GM12878 (cell line): Measurements from ENCODE around the gene SPART. TPM values are rescaled to one million over a fixed set of nuclear protein-coding genes. Genes with fewer than 3 reads are reported as not detected.

Experiments
- ATAC-seq: fragments of 200-7000 bp; cut with Tn5 transposase; 3 replicates; pipeline ENCODE4 v1.9.1; 2020; ENCODE audit warnings: mild to moderate bottlenecking, moderate library complexity
- BruUV-seq: library from RNA; stranded (reverse); fragments of 400-500 nt; replicated peaks from 2 replicates; lab custom pipeline; 2021; lab: Mats Ljungman, UMichigan
- CTCF ChIA-PET: fragments of 300-600 bp; sonication (Branson Sonifier 250); formaldehyde crosslinking; extraction: SDS; loops from one replicate; lab custom pipeline; 2021; ENCODE audit warnings: inconsistent platforms; lab: Yijun Ruan, JAX
- POLR2A ChIA-PET: fragments of 350-600 bp; formaldehyde crosslinking; extraction: SDS; loops from one replicate; lab custom pipeline; 2021; ENCODE audit warnings: inconsistent platforms; lab: Charles Lee
- RAD21 ChIA-PET: fragments of 300-600 bp; sonication (Branson Sonifier 250); formaldehyde crosslinking; loops from one replicate; lab custom pipeline; 2023; ENCODE audit warnings: antibody characterized with exemption; ENCODE audit not compliant: unreplicated experiment; lab: Charles Lee
- SMC1A ChIA-PET: fragments of 300-600 bp; sonication (Branson Sonifier 250); formaldehyde crosslinking; loops from one replicate; lab custom pipeline; 2023; ENCODE audit not compliant: unreplicated experiment, uncharacterized antibody; lab: Charles Lee
- DNase-seq: peaks from one replicate; pipeline ENCODE4 v3.0.0-alpha.2; 2011; ENCODE audit warnings: low read depth, low spot score
- FAIRE-seq: peaks from 3 replicates; lab custom pipeline; 2011; peaks lifted over from hg19 to GRCh38; lab: Jason Lieb, UNC
- H2AFZ ChIP-seq: 2 replicates; pipeline ENCODE4 v1.6.0; 2011; ENCODE audit warnings: low read depth, low read length, control low read depth; ENCODE audit not compliant: control insufficient read depth
- H3K27ac ChIP-seq: 2 replicates; pipeline ENCODE4 v1.5.1; 2011; ENCODE audit warnings: control low read depth; ENCODE audit not compliant: control insufficient read depth, insufficient read depth
- H3K27me3 ChIP-seq, 2 experiments: replicated peaks in 1 of 2; 2 replicates each; pipeline versions ENCODE4 v1.6.0 to v1.6.1; 2011; ENCODE audit warnings: low read length in 1 of 2; ENCODE audit not compliant: control insufficient read depth in 2 of 2, insufficient read depth in 2 of 2
- H3K36me3 ChIP-seq, 2 experiments: 2 replicates each; pipeline ENCODE4 v1.5.1; 2011; ENCODE audit warnings: low read length in 1 of 2; ENCODE audit not compliant: control insufficient read depth in 2 of 2, insufficient read depth in 2 of 2
- H3K4me1 ChIP-seq: 2 replicates; pipeline ENCODE4 v1.6.1; 2011; ENCODE audit warnings: mild to moderate bottlenecking, low read length, moderate library complexity, mixed read lengths; ENCODE audit not compliant: control insufficient read depth, insufficient read depth
- H3K4me2 ChIP-seq: 2 replicates; pipeline ENCODE4 v1.6.0; 2011; ENCODE audit warnings: control low read depth; ENCODE audit not compliant: control insufficient read depth, insufficient read depth
- H3K4me3 ChIP-seq: fragments of 200-600 bp; sonication (generic); 2 replicates; pipeline ENCODE4 v1.5.1; 2016
- H3K79me2 ChIP-seq: 2 replicates; pipeline ENCODE4 v1.6.0; 2011; ENCODE audit warnings: low read length; ENCODE audit not compliant: control insufficient read depth, insufficient read depth
- H3K9ac ChIP-seq: 2 replicates; pipeline ENCODE4 v1.8.0; 2011; ENCODE audit warnings: low read length, control low read depth, mixed read lengths; ENCODE audit not compliant: control insufficient read depth, insufficient read depth
- H3K9me3 ChIP-seq: replicated peaks from 3 replicates; pipeline ENCODE4 v1.5.1; 2011; ENCODE audit warnings: mild to moderate bottlenecking, low read length; ENCODE audit not compliant: control insufficient read depth, insufficient read depth
- H4K20me1 ChIP-seq: 2 replicates; pipeline ENCODE4 v1.6.0; 2011; ENCODE audit not compliant: control insufficient read depth, insufficient read depth
- ASH2L ChIP-seq: fragments of 300-600, 200-600 bp; sonication (generic); IDR thresholded peaks from 2 replicates; pipeline ENCODE4 v1.6.1; 2017; ENCODE audit warnings: low read depth, mild to moderate bottlenecking, borderline replicate concordance
- CEBPB ChIP-seq, 2 experiments: fragments of 150-350 bp in 1 of 2; IDR thresholded peaks; 2 replicates each; pipeline ENCODE4 v1.6.1; 2012 to 2014; ENCODE audit warnings: low read depth in 2 of 2, low read length in 2 of 2, borderline replicate concordance in 1 of 2, inconsistent platforms in 1 of 2
- HDAC6 ChIP-seq: fragments of 200-600 bp; sonication (generic); IDR thresholded peaks from one replicate; pipeline ENCODE4 v1.8.0; 2017; ENCODE audit warnings: antibody characterized with exemption; ENCODE audit not compliant: unreplicated experiment
- KAT2A ChIP-seq: conservative IDR thresholded peaks from 2 replicates; pipeline ENCODE4 v1.6.1; 2011; ENCODE audit warnings: low read depth, low read length; ENCODE audit not compliant: control insufficient read depth
- KDM1A ChIP-seq: fragments of 200-600 bp; sonication (generic); IDR thresholded peaks from 2 replicates; pipeline ENCODE4 v1.6.1; 2016; ENCODE audit warnings: borderline replicate concordance
- MEF2B ChIP-seq: fragments of 450-650 bp; IDR thresholded peaks from 2 replicates; pipeline ENCODE4 v1.6.1; 2018; ENCODE audit warnings: mild to moderate bottlenecking, moderate library complexity; ENCODE audit not compliant: partially characterized antibody, poor library complexity, severe bottlenecking
- MLLT1 ChIP-seq: fragments of 450-650 bp; IDR thresholded peaks from 2 replicates; pipeline ENCODE4 v1.6.1; 2016; ENCODE audit warnings: mild to moderate bottlenecking
- NBN ChIP-seq: fragments of 450-650 bp; IDR thresholded peaks from 2 replicates; pipeline ENCODE4 v1.6.1; 2016
- PAX5 ChIP-seq: IDR thresholded peaks from 2 replicates; pipeline ENCODE4 v1.6.1; 2011; ENCODE audit warnings: low read depth, low read length, borderline replicate concordance
- RB1 ChIP-seq: fragments of 450-650 bp; formaldehyde crosslinking; IDR thresholded peaks from 2 replicates; pipeline ENCODE4 v1.6.1; 2017; ENCODE audit warnings: mild to moderate bottlenecking, borderline replicate concordance
- SMARCA5 ChIP-seq: fragments of 450-650 bp; IDR thresholded peaks from 2 replicates; pipeline ENCODE4 v1.6.1; 2017; ENCODE audit warnings: mild to moderate bottlenecking
- SRF ChIP-seq, 2 experiments: IDR thresholded peaks; 2 replicates each; pipeline ENCODE4 v1.6.1; 2011; ENCODE audit warnings: low read depth in 2 of 2, low read length in 2 of 2, mild to moderate bottlenecking in 1 of 2, moderate library complexity in 1 of 2
- SUZ12 ChIP-seq: fragments of 200-600 bp; sonication (generic); IDR thresholded peaks from one replicate; pipeline ENCODE4 v1.6.1; 2018; ENCODE audit warnings: antibody characterized with exemption, mild to moderate bottlenecking; ENCODE audit not compliant: unreplicated experiment
- TCF7 ChIP-seq: IDR thresholded peaks from 2 replicates; pipeline ENCODE4 v1.6.1; 2014; ENCODE audit warnings: antibody characterized with exemption, borderline replicate concordance
- ZNF207 ChIP-seq: fragments of 450-650 bp; IDR thresholded peaks from 2 replicates; pipeline ENCODE4 v1.6.1; 2014; ENCODE audit warnings: antibody characterized with exemption, mild to moderate bottlenecking, borderline replicate concordance
- ZNF384 ChIP-seq: IDR thresholded peaks from 2 replicates; pipeline ENCODE4 v1.6.1; 2012; ENCODE audit warnings: low read depth, mild to moderate bottlenecking, low read length, improper control_type of control experiment, borderline replicate concordance
- ZNF622 ChIP-seq: fragments of 450-650 bp; IDR thresholded peaks from 2 replicates; pipeline ENCODE4 v1.6.1; 2017; ENCODE audit warnings: mild to moderate bottlenecking, inconsistent platforms
- ZZZ3 ChIP-seq: IDR thresholded peaks from 2 replicates; pipeline ENCODE4 v1.6.1; 2011; ENCODE audit warnings: low read depth; ENCODE audit not compliant: control insufficient read depth, insufficient read length
- WGBS: methylation state at CpG from one replicate; pipeline ENCODE4 v1.1.6; 2016; ENCODE audit warnings: low lambda C conversion rate; ENCODE audit not compliant: insufficient replicate concordance, insufficient coverage; ENCODE audit errors: missing lambda C conversion rate; 5-methylcytosine and 5-hydroxymethylcytosine counted together
- in situ Hi-C: fragments of 300-500 bp; cut with MboI; formaldehyde crosslinking; loops from 9 replicates; pipeline ENCODE4 v1.14.3; 2018; ENCODE audit warnings: mixed read lengths
- intact Hi-C: fragments of 100-400 bp; cut with micrococcal nuclease; formaldehyde crosslinking; loops from one replicate; pipeline ENCODE4 v1.14.2; 2022; ENCODE audit not compliant: unreplicated experiment
- polyA plus RNA-seq, 11 experiments: library from polyadenylated mRNA; depleted of rRNA in 4 of 11; unstranded in 6 of 11; stranded (reverse) in 5 of 11; fragments of >200 nt; fragmentation: Nextera tagmentation in 4 of 11; fragmentation: Illumina TruSeq in 1 of 11; extraction: Ambion mirVana in 4 of 11; extraction: Trizol in 1 of 11; gene quantifications; 1 replicate in 1 of 11; 2 replicates in 10 of 11; pipeline versions ENCODE4 v1.2.1 to v1.2.3, GENCODE V29; 2011 to 2016; ENCODE audit warnings: inconsistent platforms in 2 of 11, missing spikeins in 2 of 11, low read depth in 1 of 11
- total RNA-seq, 4 experiments: library from RNA; depleted of rRNA in 3 of 4; stranded (reverse); fragments of >200 nt in 3 of 4; fragmentation: Illumina TruSeq in 1 of 4; extraction: Trizol in 1 of 4; gene quantifications; 2 replicates each; pipeline versions ENCODE4 v1.2.1 to v1.2.3, GENCODE V29; 2013 to 2021
- TF ChIP-seq, protein P1 (sequence below): IDR thresholded peaks from 2 replicates; pipeline ENCODE4 v1.6.1; 2012; ENCODE audit warnings: improper control_type of control experiment, low read depth, low read length; ENCODE audit not compliant: insufficient replicate concordance

The SPART gene
- total and polyA plus RNA-seq, 10 of the 15 experiments (the other 5 are each of a cell fraction or from before 2014, with no cell fraction given), result 17.6 to 74.6 (median 42.1) TPM

GRCh38 chr13:36331280-36331679 is 14.9 kb downstream of the SPART start:
- no peak overlapping the region for H2AFZ ChIP-seq
- 30% methylated on average over 4 of the region's 4 CpGs for WGBS
- no peaks in the 10 kb centered on the region for H3K79me2 ChIP-seq
- no TSS peak for BruUV-seq
- CTCF ChIA-PET, result interaction anchor here (0.6 to 2.0 kb wide), 7 partner anchors 10 to 65 kb away, joined by 3 to 7 read pairs (median 5); no protein-coding TSS in a partner anchor
- RAD21 ChIA-PET, result interaction anchor here (1.5 to 2.7 kb wide), 3 partner anchors 12 to 28 kb away, joined by 4 to 13 read pairs (median 5); partner anchors contain the start of gene SPART
- POLR2A ChIA-PET, result interaction anchor here (0.9 kb wide), 1 partner anchor 12 kb away, joined by 4 read pairs; no protein-coding TSS in a partner anchor
- ATAC-seq, result no peak
- no peak for FAIRE-seq
- no peaks in the 10 kb centered on the region for H3K4me1 ChIP-seq
- in situ Hi-C loops (no loop called here), intact Hi-C loops (loop anchor here (5.0 kb wide), 1 partner anchor 726 kb away; the partner anchor contains the start of gene SUPT20H)
- no peak overlapping the region for H3K27ac ChIP-seq
- H3K4me3 ChIP-seq, result no peak overlapping the region
- no peaks in the 10 kb centered on the region for H4K20me1 ChIP-seq
- H3K9ac ChIP-seq, result no peak overlapping the region
- SMC1A ChIA-PET, result interaction anchor here (0.8 to 4.9 kb wide), 7 partner anchors 9 to 651 kb away, joined by 3 to 21 read pairs (median 3); no protein-coding TSS in a partner anchor
- H3K9me3 ChIP-seq, result no peaks in the 10 kb centered on the region
- H3K4me2 ChIP-seq, result no peak overlapping the region
- no peaks in the 10 kb centered on the region for H3K27me3 ChIP-seq
- no peak for DNase-seq
- no peaks in the 10 kb centered on the region; a peak in 1 of 4 replicates for H3K36me3 ChIP-seq
- TF ChIP-seq ZZZ3, result no peak
- TF ChIP-seq KAT2A, result no peak
- TF ChIP-seq SUZ12, result no peak
- TF ChIP-seq MLLT1, result no peak
- no peak for TF ChIP-seq ASH2L
- TF ChIP-seq ZNF207, result no peak
- no peak for TF ChIP-seq ZNF622
- TF ChIP-seq MEF2B, result no peak
- no peak for TF ChIP-seq SMARCA5
- TF ChIP-seq RB1, result no peak
- no peak for TF ChIP-seq HDAC6
- TF ChIP-seq PAX5, result no peak
- TF ChIP-seq KDM1A, result no peak
- TF ChIP-seq, protein P1, sequence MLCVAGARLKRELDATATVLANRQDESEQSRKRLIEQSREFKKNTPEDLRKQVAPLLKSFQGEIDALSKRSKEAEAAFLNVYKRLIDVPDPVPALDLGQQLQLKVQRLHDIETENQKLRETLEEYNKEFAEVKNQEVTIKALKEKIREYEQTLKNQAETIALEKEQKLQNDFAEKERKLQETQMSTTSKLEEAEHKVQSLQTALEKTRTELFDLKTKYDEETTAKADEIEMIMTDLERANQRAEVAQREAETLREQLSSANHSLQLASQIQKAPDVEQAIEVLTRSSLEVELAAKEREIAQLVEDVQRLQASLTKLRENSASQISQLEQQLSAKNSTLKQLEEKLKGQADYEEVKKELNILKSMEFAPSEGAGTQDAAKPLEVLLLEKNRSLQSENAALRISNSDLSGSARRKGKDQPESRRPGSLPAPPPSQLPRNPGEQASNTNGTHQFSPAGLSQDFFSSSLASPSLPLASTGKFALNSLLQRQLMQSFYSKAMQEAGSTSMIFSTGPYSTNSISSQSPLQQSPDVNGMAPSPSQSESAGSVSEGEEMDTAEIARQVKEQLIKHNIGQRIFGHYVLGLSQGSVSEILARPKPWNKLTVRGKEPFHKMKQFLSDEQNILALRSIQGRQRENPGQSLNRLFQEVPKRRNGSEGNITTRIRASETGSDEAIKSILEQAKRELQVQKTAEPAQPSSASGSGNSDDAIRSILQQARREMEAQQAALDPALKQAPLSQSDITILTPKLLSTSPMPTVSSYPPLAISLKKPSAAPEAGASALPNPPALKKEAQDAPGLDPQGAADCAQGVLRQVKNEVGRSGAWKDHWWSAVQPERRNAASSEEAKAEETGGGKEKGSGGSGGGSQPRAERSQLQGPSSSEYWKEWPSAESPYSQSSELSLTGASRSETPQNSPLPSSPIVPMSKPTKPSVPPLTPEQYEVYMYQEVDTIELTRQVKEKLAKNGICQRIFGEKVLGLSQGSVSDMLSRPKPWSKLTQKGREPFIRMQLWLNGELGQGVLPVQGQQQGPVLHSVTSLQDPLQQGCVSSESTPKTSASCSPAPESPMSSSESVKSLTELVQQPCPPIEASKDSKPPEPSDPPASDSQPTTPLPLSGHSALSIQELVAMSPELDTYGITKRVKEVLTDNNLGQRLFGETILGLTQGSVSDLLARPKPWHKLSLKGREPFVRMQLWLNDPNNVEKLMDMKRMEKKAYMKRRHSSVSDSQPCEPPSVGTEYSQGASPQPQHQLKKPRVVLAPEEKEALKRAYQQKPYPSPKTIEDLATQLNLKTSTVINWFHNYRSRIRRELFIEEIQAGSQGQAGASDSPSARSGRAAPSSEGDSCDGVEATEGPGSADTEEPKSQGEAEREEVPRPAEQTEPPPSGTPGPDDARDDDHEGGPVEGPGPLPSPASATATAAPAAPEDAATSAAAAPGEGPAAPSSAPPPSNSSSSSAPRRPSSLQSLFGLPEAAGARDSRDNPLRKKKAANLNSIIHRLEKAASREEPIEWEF, result no peak
- no peak for TF ChIP-seq ZNF384
- no peak for TF ChIP-seq SRF (IDR thresholded peaks at IDR 0.05; ENCODE audit: low read depth in 2 of 2, low read length in 2 of 2)
- TF ChIP-seq TCF7, result no peak
- TF ChIP-seq NBN, result no peak
- TF ChIP-seq CEBPB (IDR thresholded peaks at IDR 0.05; ENCODE audit: borderline replicate concordance in 1 of 2, low read depth in 2 of 2, low read length in 2 of 2), result no peak
